H1 (cell line): ENCODE data around the gene PCDHGA7. TPM values are rescaled to one million over a fixed set of nuclear protein-coding genes. Genes with fewer than 3 reads are reported as not detected.

Source experiments
- CTCF ChIA-PET: fragments of 300-600 bp; sonication (Branson Sonifier 250); formaldehyde crosslinking; loops from one replicate; lab custom pipeline; 2021; ENCODE audit not compliant: partially characterized antibody; lab: Charles Lee
- POLR2A ChIA-PET: fragments of 300-600 bp; sonication (Branson Sonifier 250); formaldehyde crosslinking; loops from one replicate; lab custom pipeline; 2021; ENCODE audit warnings: inconsistent platforms; ENCODE audit not compliant: partially characterized antibody; lab: Charles Lee
- DNase-seq, 2 experiments: peaks; one replicate each; pipeline versions ENCODE4 v3.0.0 to v3.0.0-alpha.2; 2010 to 2022; ENCODE audit warnings: low spot score in 2 of 2, low read depth in 1 of 2, mixed read lengths in 1 of 2
- FAIRE-seq: peaks from 2 replicates; lab custom pipeline; 2011; peaks lifted over from hg19 to GRCh38; lab: Jason Lieb, UNC
- H2AFZ ChIP-seq: 2 replicates; pipeline ENCODE4 v1.8.1; 2012; ENCODE audit warnings: low read length, inconsistent platforms
- H2AK5ac ChIP-seq: 2 replicates; pipeline ENCODE4 v1.6.1; 2013; ENCODE audit warnings: low read depth, low read length
- H2BK120ac ChIP-seq: replicated peaks from 2 replicates; pipeline ENCODE3; 2013; ENCODE audit warnings: low read depth, low read length, inconsistent platforms
- H2BK12ac ChIP-seq: 2 replicates; pipeline ENCODE4 v1.6.1; 2013; ENCODE audit warnings: low read depth, low read length
- H2BK15ac ChIP-seq: 2 replicates; pipeline ENCODE4 v1.6.1; 2013; ENCODE audit warnings: low read length
- H2BK20ac ChIP-seq: 2 replicates; pipeline ENCODE4 v1.6.1; 2013; ENCODE audit warnings: low read length
- H2BK5ac ChIP-seq: 2 replicates; pipeline ENCODE4 v1.6.1; 2013; ENCODE audit warnings: low read depth, low read length
- H3K14ac ChIP-seq: 2 replicates; pipeline ENCODE4 v1.6.1; 2013; ENCODE audit warnings: inconsistent platforms; ENCODE audit not compliant: insufficient read length
- H3K18ac ChIP-seq: 2 replicates; pipeline ENCODE4 v1.6.1; 2013; ENCODE audit warnings: low read length; ENCODE audit errors: extremely low read depth
- H3K23ac ChIP-seq: 2 replicates; pipeline ENCODE4 v1.6.1; 2013; ENCODE audit warnings: inconsistent platforms; ENCODE audit not compliant: insufficient read length
- H3K23me2 ChIP-seq: 2 replicates; pipeline ENCODE4 v1.6.1; 2013; ENCODE audit warnings: low read depth, low read length
- H3K27ac ChIP-seq: 2 replicates; pipeline ENCODE4 v1.6.1; 2011; ENCODE audit warnings: low read depth, low read length, inconsistent platforms
- H3K27me3 ChIP-seq, 4 experiments: replicated peaks in 1 of 4; 1 replicate in 1 of 4; 2 replicates in 3 of 4; pipeline versions ENCODE4 v1.6.1 to v1.8.1; 2011 to 2013; ENCODE audit warnings: low read length in 3 of 4, mild to moderate bottlenecking in 3 of 4, inconsistent platforms in 2 of 4, mixed read lengths in 2 of 4, moderate library complexity in 1 of 4; ENCODE audit not compliant: control insufficient read depth in 3 of 4, insufficient read depth in 3 of 4; ENCODE audit errors: extremely low read depth in 1 of 4
- H3K36me3 ChIP-seq, 4 experiments: 2 replicates each; pipeline versions ENCODE4 v1.6.1 to v1.8.1; 2011 to 2013; ENCODE audit warnings: mild to moderate bottlenecking in 4 of 4, low read length in 3 of 4, moderate library complexity in 2 of 4, control low read depth in 1 of 4, inconsistent platforms in 1 of 4; ENCODE audit not compliant: insufficient read depth in 4 of 4, control insufficient read depth in 2 of 4
- H3K4ac ChIP-seq: replicated peaks from 2 replicates; pipeline ENCODE3; 2013; ENCODE audit warnings: low read length, low read depth, mixed read lengths, inconsistent platforms; ENCODE audit not compliant: insufficient read length
- H3K4me1 ChIP-seq, 4 experiments: replicated peaks in 1 of 4; 1 replicate in 1 of 4; 2 replicates in 3 of 4; pipeline versions ENCODE4 v1.6.1 to v1.8.1; 2011 to 2013; ENCODE audit warnings: low read length in 3 of 4, inconsistent platforms in 2 of 4, mixed read lengths in 1 of 4; ENCODE audit not compliant: insufficient read depth in 4 of 4, control insufficient read depth in 3 of 4
- H3K4me2 ChIP-seq, 2 experiments: 2 replicates each; pipeline versions ENCODE4 v1.6.1 to v1.8.1; 2011 to 2013; ENCODE audit warnings: low read depth in 2 of 2, low read length in 2 of 2, control low read depth in 1 of 2, inconsistent platforms in 1 of 2, mild to moderate bottlenecking in 1 of 2; ENCODE audit not compliant: insufficient read depth in 1 of 2
- H3K4me3 ChIP-seq, 4 experiments: fragments of 200-600, 300-600 bp in 1 of 4; sonication (generic), shearing (Covaris generic), sonication (Bioruptor Twin) in 1 of 4; 2 replicates each; pipeline versions ENCODE4 v1.5.1 to v1.8.1; 2011 to 2016; ENCODE audit warnings: low read length in 4 of 4, low read depth in 3 of 4, control low read depth in 2 of 4, inconsistent platforms in 2 of 4, mild to moderate bottlenecking in 2 of 4, mixed read lengths in 1 of 4, moderate library complexity in 1 of 4; ENCODE audit not compliant: insufficient read depth in 2 of 4; ENCODE audit errors: extremely low read depth in 1 of 4
- H3K56ac ChIP-seq: replicated peaks from 2 replicates; pipeline ENCODE3; 2013; ENCODE audit warnings: low read depth, mild to moderate bottlenecking, mixed read lengths, low read length, inconsistent platforms; ENCODE audit not compliant: insufficient read length
- H3K79me1 ChIP-seq: 2 replicates; pipeline ENCODE4 v1.6.1; 2013; ENCODE audit warnings: low read depth, low read length, control low read depth
- H3K79me2 ChIP-seq, 2 experiments: 2 replicates each; pipeline versions ENCODE4 v1.6.1 to v1.8.1; 2012 to 2013; ENCODE audit warnings: low read length in 2 of 2, mild to moderate bottlenecking in 2 of 2, inconsistent platforms in 1 of 2; ENCODE audit not compliant: insufficient read depth in 2 of 2, control insufficient read depth in 1 of 2
- H3K9ac ChIP-seq, 4 experiments: replicated peaks in 1 of 4; 1 replicate in 1 of 4; 2 replicates in 3 of 4; pipeline versions ENCODE4 v1.6.1 to v1.8.1; 2011 to 2013; ENCODE audit warnings: low read depth in 3 of 4, low read length in 3 of 4, control low read depth in 2 of 4, mild to moderate bottlenecking in 2 of 4, moderate library complexity in 2 of 4, inconsistent platforms in 1 of 4; ENCODE audit errors: extremely low read depth in 1 of 4
- H3K9me3 ChIP-seq, 2 experiments: 2 replicates each; pipeline versions ENCODE4 v1.6.1 to v1.8.1; 2012 to 2013; ENCODE audit warnings: mild to moderate bottlenecking in 2 of 2, moderate library complexity in 2 of 2, control low read depth in 1 of 2, inconsistent platforms in 1 of 2, low read depth in 1 of 2, low read length in 1 of 2, mixed read lengths in 1 of 2; ENCODE audit not compliant: insufficient read depth in 2 of 2
- H4K20me1 ChIP-seq, 2 experiments: replicated peaks in 1 of 2; 2 replicates each; pipeline versions ENCODE3 to v1.8.1; 2011 to 2013; ENCODE audit warnings: inconsistent platforms in 2 of 2, low read length in 2 of 2, mild to moderate bottlenecking in 1 of 2; ENCODE audit not compliant: insufficient read depth in 2 of 2, control insufficient read depth in 1 of 2
- H4K5ac ChIP-seq: 2 replicates; pipeline ENCODE4 v1.6.1; 2013; ENCODE audit warnings: low read length, low read depth, mixed read lengths, inconsistent platforms; ENCODE audit not compliant: insufficient read length
- H4K8ac ChIP-seq: 2 replicates; pipeline ENCODE4 v1.8.0; 2013; ENCODE audit warnings: mild to moderate bottlenecking, moderate library complexity, low read length, inconsistent platforms; ENCODE audit not compliant: insufficient read depth; ENCODE audit errors: extremely low read depth
- H4K91ac ChIP-seq: replicated peaks from 2 replicates; pipeline ENCODE3; 2013; ENCODE audit warnings: low read length, mixed read lengths, inconsistent platforms; ENCODE audit not compliant: insufficient read length
- CBX8 ChIP-seq: fragments of 300-800, 300-1000 bp; sonication (generic); IDR thresholded peaks from 2 replicates; pipeline ENCODE4 v1.7.1; 2016; ENCODE audit warnings: low read depth, low read length, borderline replicate concordance
- WGBS, 2 experiments: shearing (Covaris generic) in 1 of 2; methylation state at CpG; one replicate each; pipeline versions ENCODE4 v1.1.6 to v1.1.7; 2013 to 2015; ENCODE audit warnings: low lambda C conversion rate in 2 of 2, mixed read lengths in 2 of 2, inconsistent platforms in 1 of 2, low coverage in 1 of 2, missing lambda C conversion rate in 1 of 2; ENCODE audit not compliant: insufficient replicate concordance in 2 of 2, insufficient coverage in 1 of 2, insufficient read length in 1 of 2; ENCODE audit errors: extremely low coverage in 1 of 2, missing lambda C conversion rate in 1 of 2; 5-methylcytosine and 5-hydroxymethylcytosine counted together
- polyA plus RNA-seq, 7 experiments: library from polyadenylated mRNA; depleted of rRNA in 3 of 7; stranded (reverse) in 5 of 7; unstranded in 2 of 7; fragments of >200 nt in 5 of 7; fragments of 200-250 nt in 2 of 7; gene quantifications; 1 replicate in 5 of 7; 2 replicates in 1 of 7; 4 replicates in 1 of 7; pipeline versions ENCODE4 v1.2.1 to v1.2.3, GENCODE V29; 2011 to 2013; ENCODE audit warnings: missing spikeins in 2 of 7, mixed read lengths in 2 of 7
- total RNA-seq: library from RNA; stranded (reverse); fragmentation: NEBNext Ultra II Directional; extraction: Animal tissue kit (Norgen Biotek cat#: 25700); gene quantifications from 2 replicates; pipeline ENCODE4 v1.2.1, GENCODE V29; 2021

The PCDHGA7 gene
- total and polyA plus RNA-seq, 2 of the 8 experiments (the other 6 are each of a cell fraction or from before 2014, with no cell fraction given), result 0.39 to 1.1 TPM

DNA sequence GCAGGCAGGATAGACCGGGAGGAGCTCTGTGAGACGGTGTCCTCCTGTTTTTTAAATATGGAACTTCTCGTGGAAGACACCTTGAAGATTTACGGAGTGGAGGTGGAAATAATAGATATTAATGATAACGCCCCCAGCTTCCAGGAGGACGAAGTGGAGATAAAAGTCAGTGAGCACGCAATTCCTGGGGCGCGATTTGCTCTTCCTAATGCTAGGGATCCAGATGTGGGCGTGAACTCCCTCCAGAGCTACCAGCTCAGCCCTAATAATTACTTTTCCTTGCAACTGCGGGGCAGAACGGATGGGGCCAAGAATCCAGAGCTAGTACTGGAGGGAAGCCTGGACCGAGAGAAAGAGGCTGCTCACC lies 38.9 kb downstream of the PCDHGA7 start:
- Histone ChIP-seq H2BK12ac (no peak overlapping the region), H4K8ac (no peak overlapping the region), H4K91ac (no peak overlapping the region), H3K27ac (no peak overlapping the region), H3K14ac (no peak overlapping the region), H2AK5ac (no peak overlapping the region), H2BK5ac (no peak overlapping the region), H3K79me2 (no peaks in the 10 kb centered on the region; a peak in 1 of 4 replicates), H2BK20ac (no peak overlapping the region), H3K56ac (no peak overlapping the region), H3K79me1 (no peaks in the 10 kb centered on the region), H3K36me3 (peaks cover 0 to 30% (median 3%) of the 10 kb centered on the region in 4 experiments; a peak in 3 of 8 replicates), H4K20me1 (no peaks in the 10 kb centered on the region), H3K4ac (no peak overlapping the region), H3K23ac (no peak overlapping the region), H3K9ac (no peak overlapping the region), H3K18ac (no peak overlapping the region), H4K5ac (no peak overlapping the region), H2BK15ac (no peak overlapping the region), H2BK120ac (no peak overlapping the region), H3K4me3 (peak overlapping the region; percentile 15 to 52 (median 32); a peak in 6 of 8 replicates), H3K4me1 (no peaks in the 10 kb centered on the region; a peak in 1 of 7 replicates), H2AFZ (no peak overlapping the region), H3K9me3 (peaks cover 38 to 44% of the 10 kb centered on the region in 2 experiments), H3K27me3 (peaks cover 0 to 12% (median 6%) of the 10 kb centered on the region in 4 experiments; a peak in 4 of 7 replicates), H3K23me2 (no peaks in the 10 kb centered on the region), H3K4me2 (peak overlapping the region in 1 of 2 experiments; percentile 48; a peak in 2 of 4 replicates)
- CTCF ChIA-PET, result interaction anchor here (0.6 to 23.3 kb wide), 47 partner anchors 9 to 229 kb away, joined by 3 to 1236 read pairs (median 5); partner anchors contain the start of genes PCDHB10, PCDHB11, PCDHB14 and PCDHB15
- DNase-seq (no peak), FAIRE-seq (no peak)
- WGBS, 2 experiments, result 84% methylated on average over 13 of the region's 13 CpGs; no CpG with 5 or more reads in 1 of the 2 experiments
- POLR2A ChIA-PET, result interaction anchor here (1.2 to 2.6 kb wide), 7 partner anchors 13 to 143 kb away, joined by 3 to 14 read pairs (median 7); no protein-coding TSS in a partner anchor
- no peak for TF ChIP-seq CBX8
